ENCODE data around the gene BCLAF3. TPM values are rescaled to one million over a fixed set of nuclear protein-coding genes. Genes with fewer than 3 reads are reported as not detected.

The BCLAF3 gene
- total and polyA plus RNA-seq, 4 donors = 4.3 to 22.0 (median 11.1) TPM

DNA sequence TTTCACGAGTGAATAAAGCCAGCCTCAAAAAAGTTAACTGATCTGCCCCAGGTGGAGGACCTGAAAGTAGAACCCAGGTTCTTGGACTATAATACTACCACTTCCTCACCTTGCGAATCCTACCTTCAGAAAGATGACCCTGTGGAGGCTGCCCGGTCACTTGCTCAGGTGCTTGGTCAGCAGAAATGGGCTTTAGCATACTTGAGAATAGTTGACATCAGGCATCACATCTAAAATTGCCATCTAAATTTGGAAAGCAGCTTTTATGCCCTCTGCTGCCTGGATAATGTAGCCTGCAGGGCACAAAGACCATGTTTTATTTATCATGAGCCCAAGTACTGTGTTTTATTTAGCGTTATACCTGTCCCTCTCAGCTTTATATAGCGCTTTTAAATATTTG, 3.0 kb downstream of the BCLAF3 start:
- H3K27me3 ChIP-seq (ENCODE audit: control insufficient read depth in 1 of 2, insufficient read depth in 2 of 2, low read length in 1 of 2) = no peaks in the 10 kb centered on the region
- no peak overlapping the region for H3K27ac ChIP-seq (ENCODE audit: low read depth in 1 of 2, low read length in 2 of 2)
- no peak for DNase-seq
- no peak overlapping the region for H3K4me3 ChIP-seq (ENCODE audit: low read length in 2 of 2)
- H3K9me3 ChIP-seq (ENCODE audit: control insufficient read depth, low read length) = no peaks in the 10 kb centered on the region
- WGBS, 2 donors = 85 to 93% methylated on average over 5 of the region's 5 CpGs
- H3K36me3 ChIP-seq (ENCODE audit: control insufficient read depth in 1 of 2, insufficient read depth in 2 of 2, low read length in 1 of 2) = no peaks in the 10 kb centered on the region
- intact Hi-C loops (cut with DNase I) = no loop called here
- peaks cover 0 to 3% of the 10 kb centered on the region in 2 donors for H3K4me1 ChIP-seq (ENCODE audit: control insufficient read depth in 1 of 2, insufficient read depth in 2 of 2, low read length in 2 of 2)
- ATAC-seq (ENCODE audit: low FRiP score) = no peak

GRCh38 chrX:19986531-19986930, 4.3 kb downstream of the BCLAF3 start:
- no peak for DNase-seq
- no peak overlapping the region for H3K27ac ChIP-seq (ENCODE audit: low read depth in 1 of 2, low read length in 2 of 2)
- H3K9me3 ChIP-seq (ENCODE audit: control insufficient read depth, low read length) = no peaks in the 10 kb centered on the region
- no peaks in the 10 kb centered on the region for H3K27me3 ChIP-seq (ENCODE audit: control insufficient read depth in 1 of 2, insufficient read depth in 2 of 2, low read length in 1 of 2)
- intact Hi-C loops (cut with DNase I) = no loop called here
- no peaks in the 10 kb centered on the region for H3K36me3 ChIP-seq (ENCODE audit: control insufficient read depth in 1 of 2, insufficient read depth in 2 of 2, low read length in 1 of 2)
- ATAC-seq (ENCODE audit: low FRiP score) = no peak
- no peak overlapping the region for H3K4me3 ChIP-seq (ENCODE audit: low read length in 2 of 2)
- peaks cover 0 to 3% of the 10 kb centered on the region in 2 donors for H3K4me1 ChIP-seq (ENCODE audit: control insufficient read depth in 1 of 2, insufficient read depth in 2 of 2, low read length in 2 of 2)
- 76 to 80% methylated on average over 3 of the region's 3 CpGs for WGBS, 2 donors

DNA sequence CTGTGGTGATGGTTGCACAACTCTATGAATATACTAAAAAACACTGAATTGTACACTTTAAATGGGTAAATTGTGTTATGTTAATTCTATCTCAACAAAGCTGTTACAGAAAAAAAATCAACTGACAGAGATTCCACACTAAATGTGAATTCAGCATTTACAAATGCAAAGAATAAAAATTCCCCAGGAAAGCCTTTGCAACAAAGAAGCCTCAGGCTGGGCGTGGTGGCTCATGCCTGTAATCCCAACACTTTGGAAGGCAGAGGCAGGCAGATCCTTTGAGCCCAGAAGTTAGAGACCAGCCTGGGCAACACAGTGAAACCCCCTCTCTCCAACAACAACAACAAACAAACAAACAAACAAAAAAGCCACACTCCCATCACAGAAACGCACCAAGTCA, 8.9 kb downstream of the BCLAF3 start:
- ATAC-seq (ENCODE audit: low FRiP score) (no peak), DNase-seq (no peak)
- H3K4me3 ChIP-seq (ENCODE audit: low read length in 2 of 2) = no peak overlapping the region
- no peaks in the 10 kb centered on the region for H3K4me1 ChIP-seq (ENCODE audit: control insufficient read depth in 1 of 2, insufficient read depth in 2 of 2, low read length in 2 of 2)
- H3K27me3 ChIP-seq (ENCODE audit: control insufficient read depth in 1 of 2, insufficient read depth in 2 of 2, low read length in 1 of 2) = no peaks in the 10 kb centered on the region
- H3K9me3 ChIP-seq (ENCODE audit: control insufficient read depth, low read length) = no peaks in the 10 kb centered on the region
- no peaks in the 10 kb centered on the region for H3K36me3 ChIP-seq (ENCODE audit: control insufficient read depth in 1 of 2, insufficient read depth in 2 of 2, low read length in 1 of 2)
- H3K27ac ChIP-seq (ENCODE audit: low read depth in 1 of 2, low read length in 2 of 2) = no peak overlapping the region
- intact Hi-C loops (cut with DNase I) = no loop called here
- 63 to 91% methylated on average over 2 of the region's 2 CpGs for WGBS, 2 donors

DNA sequence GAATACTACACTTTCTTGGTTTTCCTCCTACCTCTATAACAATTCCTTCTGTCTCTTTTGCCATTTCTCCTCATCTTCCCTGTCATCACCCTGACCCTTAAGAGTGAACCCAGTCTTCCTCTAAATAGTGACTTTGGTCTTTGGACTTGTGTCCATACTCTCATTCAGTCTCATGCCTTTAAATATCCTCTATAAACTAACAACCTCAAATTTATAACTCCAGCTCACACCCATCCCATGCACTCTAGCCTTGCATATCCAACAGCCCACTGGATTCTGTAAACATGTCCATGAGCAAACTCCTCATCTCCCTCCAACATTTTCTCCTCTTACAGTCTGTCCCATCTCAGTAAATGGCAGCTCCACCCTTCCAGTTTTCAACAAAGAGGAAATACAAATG, 15.0 kb downstream of the BCLAF3 start:
- Histone ChIP-seq H3K4me3 (ENCODE audit: low read length in 2 of 2) (no peak overlapping the region), H3K4me1 (ENCODE audit: control insufficient read depth in 1 of 2, insufficient read depth in 2 of 2, low read length in 2 of 2) (no peaks in the 10 kb centered on the region), H3K27me3 (ENCODE audit: control insufficient read depth in 1 of 2, insufficient read depth in 2 of 2, low read length in 1 of 2) (no peaks in the 10 kb centered on the region), H3K36me3 (ENCODE audit: control insufficient read depth in 1 of 2, insufficient read depth in 2 of 2, low read length in 1 of 2) (no peaks in the 10 kb centered on the region), H3K9me3 (ENCODE audit: control insufficient read depth, low read length) (no peaks in the 10 kb centered on the region), H3K27ac (ENCODE audit: low read depth in 1 of 2, low read length in 2 of 2) (no peak overlapping the region)
- no peak for ATAC-seq (ENCODE audit: low FRiP score)
- no peak for DNase-seq
- intact Hi-C loops (cut with DNase I) = no loop called here

DNA sequence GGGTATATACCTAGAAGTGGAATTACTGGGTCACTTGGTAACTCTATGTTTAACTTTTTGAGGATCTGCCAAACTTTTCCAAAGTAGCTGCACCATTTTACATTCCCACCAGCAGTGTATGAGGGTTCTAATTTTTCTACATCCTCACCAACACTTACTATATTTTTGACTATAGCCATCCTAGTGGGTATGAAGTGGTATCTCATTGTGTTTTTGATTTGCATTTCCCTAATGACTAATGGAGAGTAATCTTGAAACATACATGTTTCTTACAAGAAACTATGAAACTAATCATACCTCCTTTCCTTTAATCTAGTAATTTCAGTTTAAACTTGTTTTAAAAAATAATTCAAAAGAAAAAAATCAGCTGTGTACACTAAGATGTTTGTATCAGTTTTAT, 17.9 kb downstream of the BCLAF3 start:
- Histone ChIP-seq H3K4me1 (ENCODE audit: control insufficient read depth in 1 of 2, insufficient read depth in 2 of 2, low read length in 2 of 2) (no peaks in the 10 kb centered on the region), H3K9me3 (ENCODE audit: control insufficient read depth, low read length) (no peaks in the 10 kb centered on the region), H3K27me3 (ENCODE audit: control insufficient read depth in 1 of 2, insufficient read depth in 2 of 2, low read length in 1 of 2) (no peaks in the 10 kb centered on the region), H3K27ac (ENCODE audit: low read depth in 1 of 2, low read length in 2 of 2) (no peak overlapping the region), H3K36me3 (ENCODE audit: control insufficient read depth in 1 of 2, insufficient read depth in 2 of 2, low read length in 1 of 2) (no peaks in the 10 kb centered on the region), H3K4me3 (ENCODE audit: low read length in 2 of 2) (no peak overlapping the region)
- no peak for ATAC-seq (ENCODE audit: low FRiP score)
- no peak for DNase-seq
- intact Hi-C loops (cut with DNase I) = no loop called here

DNA sequence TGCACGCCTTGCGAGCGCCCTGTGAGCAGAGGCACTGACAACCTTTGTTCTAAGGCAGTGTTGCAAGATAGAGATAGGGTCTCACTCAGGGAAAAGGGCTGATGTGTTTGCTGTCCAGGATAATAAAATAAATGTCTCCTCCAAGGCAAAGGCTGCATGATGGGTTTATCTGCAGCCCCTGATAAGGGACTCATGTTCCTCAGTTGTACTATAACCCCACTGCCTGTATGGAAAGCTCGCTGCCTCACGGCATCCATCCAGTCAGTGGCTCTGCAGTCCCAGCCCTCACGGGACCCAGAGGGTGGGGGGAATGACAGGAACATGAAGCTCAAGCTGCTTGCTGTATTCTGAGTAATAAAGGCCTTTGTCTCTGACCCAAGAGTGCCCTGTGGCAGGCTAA, 22.6 kb downstream of the BCLAF3 start:
- Histone ChIP-seq H3K9me3 (ENCODE audit: control insufficient read depth, low read length) (no peaks in the 10 kb centered on the region), H3K4me1 (ENCODE audit: control insufficient read depth in 1 of 2, insufficient read depth in 2 of 2, low read length in 2 of 2) (no peaks in the 10 kb centered on the region), H3K36me3 (ENCODE audit: control insufficient read depth in 1 of 2, insufficient read depth in 2 of 2, low read length in 1 of 2) (no peaks in the 10 kb centered on the region), H3K27ac (ENCODE audit: low read depth in 1 of 2, low read length in 2 of 2) (no peak overlapping the region), H3K4me3 (ENCODE audit: low read length in 2 of 2) (no peak overlapping the region), H3K27me3 (ENCODE audit: control insufficient read depth in 1 of 2, insufficient read depth in 2 of 2, low read length in 1 of 2) (no peaks in the 10 kb centered on the region)
- no peak for ATAC-seq (ENCODE audit: low FRiP score)
- DNase-seq = no peak
- intact Hi-C loops (cut with DNase I) = no loop called here
- WGBS, 2 donors = 90 to 95% methylated on average over 6 of the region's 6 CpGs

GRCh38 chrX:19966056-19966455, 24.8 kb downstream of the BCLAF3 start:
- intact Hi-C loops (cut with DNase I) = no loop called here
- Histone ChIP-seq H3K9me3 (ENCODE audit: control insufficient read depth, low read length) (no peaks in the 10 kb centered on the region), H3K27me3 (ENCODE audit: control insufficient read depth in 1 of 2, insufficient read depth in 2 of 2, low read length in 1 of 2) (no peaks in the 10 kb centered on the region), H3K4me3 (ENCODE audit: low read length in 2 of 2) (no peak overlapping the region), H3K27ac (ENCODE audit: low read depth in 1 of 2, low read length in 2 of 2) (no peak overlapping the region), H3K36me3 (ENCODE audit: control insufficient read depth in 1 of 2, insufficient read depth in 2 of 2, low read length in 1 of 2) (no peaks in the 10 kb centered on the region), H3K4me1 (ENCODE audit: control insufficient read depth in 1 of 2, insufficient read depth in 2 of 2, low read length in 2 of 2) (no peaks in the 10 kb centered on the region)
- 77 to 98% methylated on average over 1 of the region's 1 CpG for whole genome bisulfite sequencing, 2 donors
- ATAC-seq (ENCODE audit: low FRiP score) (no peak), DNase-seq (no peak)

DNA sequence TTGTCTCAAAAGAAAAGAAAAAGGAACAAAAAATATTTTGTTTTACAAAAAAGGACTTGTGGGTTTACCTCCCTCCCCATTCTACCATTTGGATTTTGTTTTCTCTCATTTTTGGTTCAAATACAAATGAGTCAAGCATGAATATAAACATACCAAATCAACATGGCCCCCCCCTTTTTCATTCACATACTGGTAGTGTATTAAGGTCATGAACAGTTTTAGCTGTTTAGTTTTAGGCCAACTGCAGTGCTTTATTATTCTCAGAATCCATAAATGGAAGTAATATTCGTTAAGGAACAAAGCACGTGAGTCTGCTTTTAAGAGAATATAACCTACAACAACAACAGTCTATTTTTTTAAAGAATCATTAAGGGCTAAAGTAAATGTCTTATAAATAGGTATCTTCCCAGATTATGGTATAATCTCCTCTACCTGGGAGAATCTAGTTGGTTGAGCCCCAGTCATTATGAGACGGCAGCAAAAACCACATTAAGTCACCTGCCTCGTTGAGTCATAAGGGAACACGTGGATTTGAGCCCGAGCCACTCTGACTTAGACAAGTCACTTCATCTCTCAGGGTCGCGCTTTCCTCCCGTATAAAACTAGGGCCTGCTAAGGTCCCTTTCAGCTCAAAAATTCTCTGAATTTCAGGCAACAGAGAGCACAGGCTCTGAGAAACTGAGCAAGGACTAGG, 26.7 kb downstream of the BCLAF3 start:
- Histone ChIP-seq H3K27me3 (ENCODE audit: control insufficient read depth in 1 of 2, insufficient read depth in 2 of 2, low read length in 1 of 2) (no peaks in the 10 kb centered on the region), H3K4me3 (ENCODE audit: low read length in 2 of 2) (no peak overlapping the region), H3K36me3 (ENCODE audit: control insufficient read depth in 1 of 2, insufficient read depth in 2 of 2, low read length in 1 of 2) (no peaks in the 10 kb centered on the region), H3K27ac (ENCODE audit: low read depth in 1 of 2, low read length in 2 of 2) (peak overlapping the region in 1 of 2 donors; percentile 36), H3K9me3 (ENCODE audit: control insufficient read depth, low read length) (no peaks in the 10 kb centered on the region), H3K4me1 (ENCODE audit: control insufficient read depth in 1 of 2, insufficient read depth in 2 of 2, low read length in 2 of 2) (no peaks in the 10 kb centered on the region)
- no peak for DNase-seq
- intact Hi-C loops (cut with DNase I) = no loop called here
- ATAC-seq (ENCODE audit: low FRiP score) = no peak
- 67 to 68% methylated on average over 9 of the region's 9 CpGs for WGBS, 2 donors

DNA sequence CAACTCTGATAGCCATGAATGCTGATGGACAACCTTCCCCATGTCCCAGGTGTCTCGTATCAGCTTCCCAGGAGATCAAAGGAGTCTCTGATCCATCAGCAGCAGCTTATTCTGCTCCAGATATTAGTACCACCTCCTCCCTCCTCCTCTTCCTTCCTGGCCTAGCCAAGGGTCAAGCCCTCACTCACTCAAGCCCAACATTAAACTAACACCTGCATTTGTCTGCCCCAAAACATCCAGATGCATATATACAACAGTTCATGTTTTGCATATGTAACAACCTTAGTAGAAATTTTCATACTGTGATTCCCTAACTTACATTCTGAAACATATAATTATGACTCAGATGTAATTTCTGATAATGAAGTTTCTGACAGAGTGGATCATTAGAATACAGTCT, 29.9 kb downstream of the BCLAF3 start:
- H3K36me3 ChIP-seq (ENCODE audit: control insufficient read depth in 1 of 2, insufficient read depth in 2 of 2, low read length in 1 of 2) = no peaks in the 10 kb centered on the region
- no peak for ATAC-seq (ENCODE audit: low FRiP score)
- H3K9me3 ChIP-seq (ENCODE audit: control insufficient read depth, low read length) = no peaks in the 10 kb centered on the region
- H3K27me3 ChIP-seq (ENCODE audit: control insufficient read depth in 1 of 2, insufficient read depth in 2 of 2, low read length in 1 of 2) = no peaks in the 10 kb centered on the region
- H3K4me3 ChIP-seq (ENCODE audit: low read length in 2 of 2) = no peak overlapping the region
- no peak overlapping the region for H3K27ac ChIP-seq (ENCODE audit: low read depth in 1 of 2, low read length in 2 of 2)
- DNase-seq = no peak
- 87 to 98% methylated on average over 1 of the region's 1 CpG for WGBS, 2 donors
- no peaks in the 10 kb centered on the region for H3K4me1 ChIP-seq (ENCODE audit: control insufficient read depth in 1 of 2, insufficient read depth in 2 of 2, low read length in 2 of 2)
- intact Hi-C loops (cut with DNase I) = no loop called here
